A673 (cell line): ENCODE data around the gene DCLK1. TPM values are rescaled to one million over a fixed set of nuclear protein-coding genes. Genes with fewer than 3 reads are reported as not detected.

Experiments
- BruUV-seq: library from RNA; stranded (reverse); fragments of 400-500 nt; replicated peaks from 2 replicates; lab custom pipeline; 2021; lab: Mats Ljungman, UMichigan
- CTCF ChIA-PET: fragments of 300-600 bp; sonication (Branson Sonifier 250); formaldehyde crosslinking; loops from one replicate; lab custom pipeline; 2022; ENCODE audit warnings: antibody characterized with exemption; lab: Charles Lee
- POLR2A ChIA-PET: fragments of 300-600 bp; sonication (Branson Sonifier 250); formaldehyde crosslinking; loops from one replicate; lab custom pipeline; 2022; ENCODE audit warnings: antibody characterized with exemption; ENCODE audit not compliant: low non-redundant PET; lab: Charles Lee
- DNase-seq: peaks from one replicate; pipeline ENCODE4 v3.0.0-alpha.2; 2015; ENCODE audit warnings: low spot score
- H3K27ac ChIP-seq: fragments of 200-600 bp; sonication (generic); 2 replicates; pipeline ENCODE4 v1.5.1; 2016; ENCODE audit warnings: mixed run types, low read depth, mild to moderate bottlenecking, mixed read lengths, antibody characterized with exemption, low read length; ENCODE audit not compliant: poor library complexity, severe bottlenecking
- H3K27me3 ChIP-seq: fragments of 200-600 bp; sonication (generic); replicated peaks from 2 replicates; pipeline ENCODE4 v1.6.1; 2017; ENCODE audit warnings: mixed run types, low read depth, mild to moderate bottlenecking, mixed read lengths, antibody characterized with exemption, low read length; ENCODE audit not compliant: insufficient read depth, poor library complexity
- H3K36me3 ChIP-seq: fragments of 200-600 bp; sonication (generic); 2 replicates; pipeline ENCODE4 v1.6.1; 2016; ENCODE audit warnings: mixed run types, mild to moderate bottlenecking, mixed read lengths, antibody characterized with exemption, low read length; ENCODE audit not compliant: insufficient read depth, poor library complexity, severe bottlenecking
- H3K4me1 ChIP-seq: fragments of 200-600 bp; sonication (generic); 2 replicates; pipeline ENCODE4 v1.6.1; 2017; ENCODE audit warnings: mixed run types, mild to moderate bottlenecking, mixed read lengths, antibody characterized with exemption, low read length; ENCODE audit not compliant: insufficient read depth, poor library complexity, severe bottlenecking
- H3K4me3 ChIP-seq: fragments of 200-600 bp; sonication (generic); 2 replicates; pipeline ENCODE4 v1.5.1; 2016; ENCODE audit warnings: low read depth, mixed run types, mild to moderate bottlenecking, mixed read lengths, low read length; ENCODE audit not compliant: poor library complexity, severe bottlenecking
- H3K9me3 ChIP-seq: fragments of 200-600 bp; sonication (generic); 2 replicates; pipeline ENCODE4 v1.6.1; 2016; ENCODE audit warnings: mixed run types, low read depth, mild to moderate bottlenecking, mixed read lengths, antibody characterized with exemption, low read length; ENCODE audit not compliant: poor library complexity, severe bottlenecking
- EZH2 ChIP-seq: fragments of 200-600 bp; sonication (generic); IDR thresholded peaks from 2 replicates; pipeline ENCODE4 v1.6.1; 2017; ENCODE audit warnings: borderline replicate concordance, low read depth, mild to moderate bottlenecking, mixed read lengths, antibody characterized with exemption, low read length; ENCODE audit not compliant: poor library complexity, severe bottlenecking
- intact Hi-C: fragments of 100-400 bp; cut with micrococcal nuclease; formaldehyde crosslinking; loops from one replicate; pipeline ENCODE4 v1.10.0; 2022; ENCODE audit not compliant: unreplicated experiment
- total RNA-seq: library from RNA; stranded (reverse); gene quantifications from 2 replicates; pipeline ENCODE4 v1.2.3, GENCODE V29; 2021
- TF ChIP-seq, protein P1 (sequence below): fragments of 300-800, 200-600 bp; sonication (generic); conservative IDR thresholded peaks from 2 replicates; pipeline ENCODE4 v1.5.1; 2017; ENCODE audit warnings: low read depth, mild to moderate bottlenecking, antibody characterized with exemption, low read length, moderate library complexity, mixed read lengths

DCLK1 gene
- total RNA-seq, 1 experiment from 2014 or later: 11.2 TPM

DNA sequence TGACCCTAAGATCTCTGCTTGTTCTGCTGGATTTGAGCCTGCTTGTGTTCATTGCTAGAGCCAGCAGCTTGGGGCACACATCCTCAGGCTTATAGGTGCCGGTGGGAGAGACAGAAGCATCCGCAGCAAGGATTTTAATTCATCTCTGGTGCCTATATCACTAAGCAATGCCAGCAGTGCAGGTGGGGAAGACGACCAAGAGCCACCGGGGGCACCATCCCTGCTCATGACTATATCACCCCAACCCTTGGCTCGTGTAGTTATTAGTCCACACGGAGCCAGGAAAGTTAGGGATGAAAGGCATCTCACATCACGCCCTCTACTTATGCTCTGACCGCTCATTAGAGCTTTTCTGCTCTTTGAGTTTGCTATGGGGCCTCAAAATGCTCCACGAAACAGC lies 298.2 kb downstream of the DCLK1 start:
- no peak for DNase-seq
- Histone ChIP-seq H3K27me3 (no peaks in the 10 kb centered on the region), H3K9me3 (no peaks in the 10 kb centered on the region), H3K4me1 (no peaks in the 10 kb centered on the region), H3K27ac (no peak overlapping the region), H3K36me3 (no peaks in the 10 kb centered on the region), H3K4me3 (no peak overlapping the region)
- BruUV-seq: no TSS peak
- CTCF ChIA-PET: no interaction called here
- POLR2A ChIA-PET: no interaction called here
- no peak for TF ChIP-seq EZH2
- TF ChIP-seq, protein P1, sequence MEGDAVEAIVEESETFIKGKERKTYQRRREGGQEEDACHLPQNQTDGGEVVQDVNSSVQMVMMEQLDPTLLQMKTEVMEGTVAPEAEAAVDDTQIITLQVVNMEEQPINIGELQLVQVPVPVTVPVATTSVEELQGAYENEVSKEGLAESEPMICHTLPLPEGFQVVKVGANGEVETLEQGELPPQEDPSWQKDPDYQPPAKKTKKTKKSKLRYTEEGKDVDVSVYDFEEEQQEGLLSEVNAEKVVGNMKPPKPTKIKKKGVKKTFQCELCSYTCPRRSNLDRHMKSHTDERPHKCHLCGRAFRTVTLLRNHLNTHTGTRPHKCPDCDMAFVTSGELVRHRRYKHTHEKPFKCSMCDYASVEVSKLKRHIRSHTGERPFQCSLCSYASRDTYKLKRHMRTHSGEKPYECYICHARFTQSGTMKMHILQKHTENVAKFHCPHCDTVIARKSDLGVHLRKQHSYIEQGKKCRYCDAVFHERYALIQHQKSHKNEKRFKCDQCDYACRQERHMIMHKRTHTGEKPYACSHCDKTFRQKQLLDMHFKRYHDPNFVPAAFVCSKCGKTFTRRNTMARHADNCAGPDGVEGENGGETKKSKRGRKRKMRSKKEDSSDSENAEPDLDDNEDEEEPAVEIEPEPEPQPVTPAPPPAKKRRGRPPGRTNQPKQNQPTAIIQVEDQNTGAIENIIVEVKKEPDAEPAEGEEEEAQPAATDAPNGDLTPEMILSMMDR: no peak
- intact Hi-C loops: no loop called here

DNA sequence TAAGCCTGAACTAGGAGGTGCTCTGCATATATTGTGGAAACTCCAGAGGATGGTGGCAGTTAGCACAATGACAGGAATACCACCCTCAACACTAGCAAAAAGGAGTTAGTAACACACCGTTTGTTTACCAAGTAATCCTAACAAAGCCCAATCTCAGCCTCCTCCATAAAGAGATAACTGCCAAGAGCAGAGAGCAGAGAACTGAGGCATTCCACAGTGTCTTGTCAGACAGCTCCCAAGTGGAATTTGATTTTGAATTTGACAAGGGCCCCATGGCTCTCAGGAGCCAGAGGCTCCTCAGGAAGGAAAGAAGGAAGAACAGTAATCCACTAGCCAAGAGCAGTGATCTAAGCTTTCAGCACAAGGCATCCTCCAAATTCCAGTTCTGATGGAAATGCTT lies 298.6 kb downstream of the DCLK1 start:
- intact Hi-C loops: no loop called here
- BruUV-seq: no TSS peak
- no peak overlapping the region for H3K27ac ChIP-seq
- DNase-seq: no peak
- no peaks in the 10 kb centered on the region for H3K9me3 ChIP-seq
- H3K4me3 ChIP-seq: no peak overlapping the region
- H3K27me3 ChIP-seq: no peaks in the 10 kb centered on the region
- CTCF ChIA-PET: no interaction called here
- H3K36me3 ChIP-seq: no peaks in the 10 kb centered on the region
- TF ChIP-seq, protein P1: no peak
- TF ChIP-seq EZH2: no peak
- H3K4me1 ChIP-seq: no peaks in the 10 kb centered on the region
- POLR2A ChIA-PET: no interaction called here

DNA sequence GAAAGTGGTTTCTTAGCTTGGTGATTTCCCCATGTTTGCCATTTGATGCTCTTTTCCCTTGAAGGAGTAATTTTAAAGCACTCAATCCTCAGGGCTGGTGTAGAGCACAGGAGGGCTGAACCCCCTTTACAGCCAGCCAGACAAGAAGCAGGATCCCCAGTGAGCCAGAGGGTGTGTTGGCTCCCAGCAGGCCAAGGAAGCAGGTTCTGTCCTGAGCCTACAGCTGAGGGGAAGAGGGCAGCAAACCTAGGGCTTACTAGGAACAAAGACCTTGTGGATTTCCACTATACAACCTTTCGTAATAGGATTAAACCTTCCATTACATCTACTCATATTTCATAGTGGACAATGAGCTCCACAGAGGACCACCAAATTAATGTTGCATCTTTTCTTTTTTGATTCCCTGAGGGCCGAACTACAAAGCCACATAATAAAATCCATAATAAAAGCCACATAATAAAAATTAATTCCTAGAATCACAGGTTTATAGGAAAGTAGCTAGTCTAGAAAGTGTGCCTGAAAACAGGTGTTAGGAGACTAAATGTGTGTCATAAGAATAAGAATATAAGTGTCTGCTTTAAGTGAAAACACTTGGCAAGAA lies 300.2 kb downstream of the DCLK1 start:
- no peak for DNase-seq
- Histone ChIP-seq H3K27ac (no peak overlapping the region), H3K36me3 (no peaks in the 10 kb centered on the region), H3K9me3 (no peaks in the 10 kb centered on the region), H3K27me3 (no peaks in the 10 kb centered on the region), H3K4me3 (no peak overlapping the region), H3K4me1 (no peaks in the 10 kb centered on the region)
- intact Hi-C loops: no loop called here
- ChIA-PET POLR2A (no interaction called here), CTCF (interaction anchor here (0.8 kb wide), 1 partner anchor 13 kb away, joined by 3 read pairs; no protein-coding TSS in a partner anchor)
- BruUV-seq: no TSS peak
- TF ChIP-seq, protein P1: no peak
- TF ChIP-seq EZH2: no peak
